NCI-H460 (cell line): ENCODE measurements around the gene CAMK1D. TPM values are rescaled to one million over a fixed set of nuclear protein-coding genes. Genes with fewer than 3 reads are reported as not detected.

Experiments
- DNase-seq: peaks from one replicate; pipeline ENCODE4 v3.0.0-alpha.2; 2016; ENCODE audit warnings: low read depth; ENCODE audit errors: extremely low read depth
- total RNA-seq: library from RNA; depleted of rRNA; stranded (reverse); fragments of >200 nt; shearing (Covaris generic); gene quantifications from 2 replicates; pipeline ENCODE4 v1.2.3, GENCODE V29; 2014

The CAMK1D gene
- total RNA-seq, 1 experiment from 2014 or later: 0.42 TPM

DNA sequence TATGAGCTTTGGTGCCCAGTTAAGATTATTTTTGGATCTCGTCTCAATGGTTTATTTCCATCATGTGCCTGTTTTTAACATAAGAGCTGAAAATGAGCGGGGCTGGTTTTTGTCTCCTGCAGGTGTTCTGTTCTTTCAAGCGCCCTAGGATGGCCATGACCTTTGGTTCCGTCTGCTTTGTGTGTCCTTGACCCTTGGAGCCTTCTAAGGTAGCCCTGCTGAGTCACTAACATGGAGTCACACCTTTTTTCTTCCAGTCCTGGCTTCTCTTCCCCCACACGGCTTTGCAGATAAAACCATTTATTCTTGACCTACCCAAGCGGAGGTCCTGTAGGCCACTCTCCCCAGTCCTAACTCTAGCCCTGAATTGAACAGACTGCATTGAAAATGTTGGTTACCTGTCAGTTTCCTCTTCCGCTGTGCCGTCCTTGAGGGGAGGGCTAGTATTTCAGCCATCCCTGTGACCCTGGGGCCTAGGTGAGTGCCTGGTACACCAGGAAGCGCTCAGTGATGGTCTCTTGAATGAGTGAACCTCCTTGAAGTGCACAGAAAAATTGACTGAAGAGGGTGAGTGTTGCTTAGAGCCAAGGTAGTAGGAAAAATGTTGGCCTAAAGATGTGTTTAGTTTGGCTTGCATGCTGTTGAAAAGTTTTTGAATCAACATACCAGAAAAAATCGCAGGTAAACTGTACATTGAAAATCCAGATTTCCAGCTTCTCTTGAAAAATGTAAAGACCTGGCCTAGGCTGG, 48.0 kb downstream of the CAMK1D start:
- DNase-seq: no peak

DNA sequence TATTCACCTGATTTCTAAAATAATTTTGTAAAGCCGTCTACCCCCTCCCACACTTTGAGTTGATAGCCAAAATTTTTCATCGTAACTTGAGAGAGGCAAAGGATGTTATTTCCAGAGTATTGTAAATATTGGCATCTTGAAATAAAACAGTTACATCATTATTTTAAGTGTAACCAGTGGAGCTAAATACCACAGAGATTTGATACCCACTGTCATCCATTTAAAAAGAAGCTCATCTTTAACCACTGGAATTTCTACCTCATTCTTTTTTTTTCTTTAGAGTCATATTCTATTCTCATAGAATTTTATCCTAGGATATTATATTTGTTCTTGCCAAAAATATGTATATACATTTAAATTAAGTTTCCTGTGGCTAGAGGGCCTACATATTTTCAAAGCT, 48.6 kb downstream of the CAMK1D start:
- DNase-seq: no peak

DNA sequence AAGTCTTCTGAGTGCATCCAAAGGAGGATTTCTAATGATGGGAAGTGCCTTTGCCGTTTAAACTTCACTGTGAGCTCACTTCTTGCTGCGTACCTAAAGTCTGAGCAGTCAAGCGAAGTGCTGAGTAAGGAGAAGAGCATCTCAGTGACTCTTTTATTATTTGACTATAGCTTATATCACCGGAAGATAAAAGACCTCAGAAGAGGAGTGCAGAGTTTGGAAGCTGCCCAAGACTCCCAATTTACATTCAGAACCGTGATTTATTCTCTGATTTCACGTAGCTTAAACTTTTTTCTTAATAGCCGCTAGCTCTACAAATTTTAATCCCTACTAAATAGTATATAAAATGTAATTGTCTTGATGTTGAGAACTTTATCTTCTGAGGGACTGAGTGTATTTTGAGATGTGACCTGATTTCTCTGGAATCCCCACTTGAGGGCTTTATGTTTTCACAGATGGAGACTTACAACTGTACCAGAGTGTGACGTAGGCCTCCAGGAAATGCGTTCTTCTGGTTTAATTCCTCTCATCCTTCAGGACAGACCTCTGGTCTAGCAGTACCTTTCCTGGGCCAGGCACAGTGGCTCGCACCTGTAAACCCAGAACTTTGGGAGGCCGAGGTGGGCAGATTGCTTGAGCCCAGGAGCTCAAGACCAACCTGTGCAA, 51.1 kb downstream of the CAMK1D start:
- DNase-seq: no peak

DNA sequence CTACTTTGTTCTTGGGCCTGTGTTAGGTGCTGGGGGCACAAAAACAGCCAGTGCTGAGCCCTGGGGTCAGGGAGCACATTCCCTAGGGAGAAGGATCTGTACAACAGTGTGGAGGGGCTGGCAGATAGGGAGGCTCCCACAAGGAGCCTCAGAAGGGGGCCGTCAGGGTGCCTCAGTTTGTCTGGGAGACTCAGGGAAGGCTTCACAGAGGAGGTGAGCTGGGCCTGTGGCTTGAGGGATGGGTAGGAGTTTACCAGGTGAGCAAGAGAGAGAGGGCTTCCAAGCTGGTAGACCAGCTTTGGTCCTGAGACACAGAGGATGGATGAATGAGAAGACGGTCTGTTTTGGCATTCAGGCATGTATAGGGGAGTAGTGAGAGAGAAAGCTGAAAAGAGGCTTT, 52.1 kb downstream of the CAMK1D start:
- DNase-seq: no peak

DNA sequence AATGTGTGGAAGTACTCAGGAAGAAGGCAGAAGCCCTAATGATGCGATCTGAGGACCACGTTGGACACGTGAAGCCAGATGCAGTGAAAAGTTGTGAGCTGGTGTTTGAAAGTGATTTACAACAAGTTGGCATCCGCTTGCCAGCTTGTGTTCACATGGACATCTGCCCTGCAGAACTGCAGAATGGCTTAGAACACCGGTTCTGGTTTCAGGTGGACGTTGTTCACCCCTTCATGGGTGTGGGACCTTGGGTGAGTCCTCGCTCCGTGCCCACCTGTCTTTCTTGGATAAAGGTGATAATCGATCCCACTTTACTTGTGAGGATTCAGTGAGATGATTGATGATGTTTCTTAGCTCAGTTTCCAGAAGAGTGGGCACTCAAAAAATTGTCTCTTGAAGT, 53.8 kb downstream of the CAMK1D start:
- no peak for DNase-seq

DNA sequence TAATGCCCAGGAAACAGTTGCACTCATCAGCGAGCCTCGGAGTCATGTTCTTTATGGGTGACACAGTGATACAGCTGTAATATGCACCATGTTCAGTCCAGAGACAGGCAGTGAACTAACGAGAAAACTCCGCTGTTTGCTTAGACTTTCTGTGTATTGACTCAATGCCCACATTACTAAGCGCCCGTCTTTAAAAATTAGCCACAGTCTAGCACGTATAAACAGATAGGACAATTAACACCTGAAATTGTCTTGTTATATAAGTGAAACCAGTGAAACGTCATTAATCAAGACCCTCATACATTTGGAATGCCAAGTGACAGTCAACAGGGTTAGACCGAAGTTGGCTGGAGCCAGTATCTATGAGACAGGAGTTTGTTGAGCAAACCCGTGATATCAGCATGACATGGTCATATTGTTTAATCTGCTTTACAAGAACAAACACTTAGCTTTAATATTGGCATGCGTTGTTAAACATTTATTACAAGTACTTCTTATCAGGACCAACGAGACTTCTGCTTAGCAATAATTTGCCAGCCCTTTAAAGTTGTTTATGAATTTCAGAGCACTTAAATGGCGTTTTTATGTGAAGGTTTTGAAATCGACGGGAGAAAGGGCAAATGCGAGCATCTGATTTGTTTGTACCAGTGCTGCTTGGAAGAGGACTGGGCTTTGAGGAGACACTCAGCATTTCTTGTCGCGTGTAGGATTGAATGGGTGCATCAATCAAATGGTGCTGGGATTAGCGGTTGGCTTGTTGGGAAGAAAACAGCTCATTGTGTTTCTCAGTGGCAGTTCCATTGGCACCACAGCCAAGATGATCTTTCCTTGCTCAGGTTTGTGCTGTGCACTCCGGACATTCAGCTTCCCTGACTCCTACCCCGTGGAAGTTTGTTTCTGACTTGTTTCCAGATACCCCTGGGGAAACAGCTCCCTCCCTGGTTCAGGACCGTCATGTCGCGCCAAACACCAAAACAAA, 56.3 kb downstream of the CAMK1D start:
- DNase-seq: no peak

DNA sequence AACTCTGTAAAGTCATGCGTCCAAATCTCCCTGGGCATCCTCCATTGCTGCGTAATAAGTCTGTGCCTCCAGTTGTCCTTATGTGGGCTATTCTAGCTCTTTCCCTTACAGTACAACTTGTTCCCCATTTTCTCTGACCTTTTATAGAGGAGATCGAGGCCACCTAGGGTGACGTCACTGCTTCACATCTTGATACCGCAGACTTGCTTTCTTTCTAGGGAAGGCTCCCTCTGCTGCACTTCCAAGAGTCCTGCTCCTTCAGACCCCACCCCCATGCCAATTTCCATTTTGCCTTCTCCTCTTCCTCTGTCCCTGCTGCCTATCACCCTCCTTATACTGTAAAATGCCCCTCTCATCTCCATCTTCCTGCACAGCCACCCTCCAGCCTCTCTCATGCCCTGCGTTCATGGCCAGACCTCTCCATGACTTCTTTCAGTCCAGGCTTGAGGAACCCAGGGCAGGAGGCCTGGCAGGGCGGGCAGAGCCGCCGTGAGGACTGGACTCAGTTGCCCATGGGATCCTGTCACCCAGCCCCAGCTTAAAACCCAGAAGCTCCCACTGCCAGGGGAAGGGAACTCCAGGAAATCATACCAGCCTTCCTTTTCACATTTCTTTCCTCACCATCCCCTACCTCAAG, 57.5 kb downstream of the CAMK1D start:
- DNase-seq: no peak

DNA sequence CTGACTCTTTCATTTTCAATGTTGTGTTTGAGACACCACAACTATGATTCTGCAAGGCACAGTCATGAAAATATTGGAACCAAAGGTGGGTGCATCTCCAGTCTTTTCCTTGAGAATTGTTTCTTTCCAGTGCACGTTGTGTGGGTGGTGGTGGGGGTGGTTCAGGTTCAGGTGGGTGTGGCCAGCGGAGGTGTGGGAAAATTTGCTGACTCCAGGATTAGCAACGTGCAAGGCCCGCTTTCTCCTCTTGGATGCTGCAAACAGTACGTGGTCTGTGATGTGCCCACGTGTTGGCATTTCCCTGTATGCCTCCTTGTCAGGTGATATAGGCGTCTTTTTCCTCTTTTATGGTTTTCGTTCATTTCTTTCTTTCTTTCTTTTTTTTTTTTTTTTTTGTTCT, 59.1 kb downstream of the CAMK1D start:
- no peak for DNase-seq

DNA sequence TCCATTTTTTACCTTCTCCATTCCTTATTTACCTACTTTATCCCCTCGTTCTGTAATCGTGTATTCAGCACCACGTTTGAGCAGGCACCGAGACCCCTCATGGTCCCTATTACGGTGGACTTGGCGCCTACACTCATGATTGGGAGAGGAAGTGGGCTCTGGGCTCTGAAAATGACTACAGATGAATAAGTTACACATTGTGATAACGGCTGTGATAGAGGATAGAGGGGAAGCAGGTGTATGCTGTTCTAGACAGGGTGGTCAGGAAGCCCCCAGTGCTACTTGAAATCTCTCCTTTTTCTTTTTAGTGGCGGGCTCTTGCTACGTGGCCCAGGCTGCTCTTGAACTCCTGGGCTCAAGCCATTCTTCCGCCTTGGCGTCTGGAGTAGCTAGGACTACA, 59.8 kb downstream of the CAMK1D start:
- DNase-seq: no peak

DNA sequence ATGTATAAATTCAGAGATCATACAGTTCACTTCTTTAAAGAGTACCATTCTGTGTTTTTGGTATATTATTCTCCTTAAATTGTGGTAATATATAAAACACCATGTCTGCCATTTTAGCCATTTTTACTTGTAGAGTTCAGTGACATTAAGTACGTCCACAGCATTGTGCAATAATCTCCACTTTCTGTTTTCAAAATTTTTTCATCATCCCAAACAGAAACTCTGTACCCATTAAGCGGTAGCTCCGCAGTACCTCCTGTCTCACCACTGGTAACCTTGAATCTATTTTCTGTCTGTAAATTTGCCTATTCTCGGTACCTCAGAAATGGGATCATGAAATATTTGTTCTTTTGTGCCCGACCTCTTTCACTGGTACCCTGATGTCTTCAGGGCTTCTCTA, 60.3 kb downstream of the CAMK1D start:
- DNase-seq: no peak

DNA sequence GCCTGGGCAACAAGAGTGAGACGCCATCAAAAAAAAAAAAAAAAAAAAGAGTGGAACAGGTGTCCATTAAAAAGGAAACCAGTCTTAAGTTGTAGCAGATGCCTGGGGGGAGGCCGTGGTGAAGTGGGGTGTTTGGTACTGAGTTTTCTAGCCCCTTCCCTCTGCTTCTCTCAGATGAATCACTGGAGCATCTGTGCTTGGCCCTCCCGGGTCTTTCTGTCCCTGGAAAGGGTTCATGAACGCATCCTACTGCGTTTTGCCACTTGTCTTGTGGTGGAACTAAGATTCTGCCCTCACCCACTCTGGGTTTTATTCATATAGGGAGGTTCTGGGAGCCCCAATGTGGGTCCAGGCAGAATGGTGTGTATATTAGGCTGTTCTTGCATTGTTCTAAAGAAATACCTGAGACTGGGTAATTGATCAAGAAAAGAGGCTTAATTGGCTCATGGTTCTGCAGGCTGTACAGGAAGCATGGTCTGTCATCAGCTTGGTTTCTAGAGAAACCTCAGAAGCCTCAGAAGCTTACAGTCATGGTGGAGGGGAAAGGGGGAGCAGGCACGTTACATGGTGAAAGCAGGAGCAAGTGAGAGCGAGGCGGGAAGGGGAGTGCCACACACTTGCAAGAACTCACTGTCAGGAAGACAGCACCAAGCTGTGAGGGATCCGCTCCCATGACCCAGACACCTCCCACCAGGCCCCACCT, 63.5 kb downstream of the CAMK1D start:
- DNase-seq: no peak

DNA sequence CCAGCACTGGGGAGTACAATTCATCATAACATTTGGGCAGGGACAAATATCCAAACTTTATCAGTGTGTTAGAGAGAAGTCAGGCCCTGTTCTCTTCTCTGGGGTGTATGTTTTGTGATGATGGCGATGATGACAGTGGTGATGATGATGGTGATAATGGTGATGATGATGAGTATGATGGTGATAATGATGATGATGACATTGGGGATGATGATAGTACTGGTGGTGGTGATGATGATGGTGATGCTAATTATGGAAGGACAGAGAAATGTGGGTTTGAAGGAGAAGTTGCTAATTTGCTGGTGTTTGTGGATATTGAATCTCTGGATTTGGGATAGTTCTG, 64.0 kb downstream of the CAMK1D start:
- DNase-seq: no peak

DNA sequence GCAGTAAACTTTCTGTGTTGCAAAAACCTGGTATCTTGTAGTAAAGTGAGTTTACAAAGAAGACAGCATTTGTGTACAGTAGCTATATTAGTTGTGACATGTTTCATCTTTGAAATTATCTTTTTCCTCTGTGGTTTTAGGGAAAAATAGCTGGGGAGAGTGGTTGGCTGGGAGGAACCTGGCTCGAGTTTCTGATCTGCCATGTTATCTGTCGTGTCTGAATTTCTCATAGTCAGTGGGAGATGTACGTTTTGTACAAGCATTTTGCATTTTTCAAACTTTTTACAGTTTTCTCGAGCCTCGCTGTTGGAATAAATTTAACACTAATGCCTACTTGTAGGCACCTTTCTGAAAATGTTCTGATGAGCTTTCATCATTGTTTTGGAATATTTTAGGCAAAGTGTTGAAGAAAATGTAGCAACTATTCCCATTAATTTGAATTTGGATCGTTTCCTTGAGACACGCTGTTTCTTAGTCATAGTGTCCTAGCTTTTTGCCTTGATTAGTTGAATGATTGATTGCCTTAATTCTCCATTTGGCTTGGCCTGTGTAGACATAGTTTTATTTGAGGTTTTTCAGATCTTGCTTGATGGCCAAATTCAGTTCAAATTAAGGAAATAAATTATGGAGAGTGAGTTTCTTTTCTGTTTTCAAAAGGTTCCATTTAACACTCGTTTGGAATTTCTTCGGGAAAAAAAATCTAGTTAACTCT, 65.1 kb downstream of the CAMK1D start:
- no peak for DNase-seq

DNA sequence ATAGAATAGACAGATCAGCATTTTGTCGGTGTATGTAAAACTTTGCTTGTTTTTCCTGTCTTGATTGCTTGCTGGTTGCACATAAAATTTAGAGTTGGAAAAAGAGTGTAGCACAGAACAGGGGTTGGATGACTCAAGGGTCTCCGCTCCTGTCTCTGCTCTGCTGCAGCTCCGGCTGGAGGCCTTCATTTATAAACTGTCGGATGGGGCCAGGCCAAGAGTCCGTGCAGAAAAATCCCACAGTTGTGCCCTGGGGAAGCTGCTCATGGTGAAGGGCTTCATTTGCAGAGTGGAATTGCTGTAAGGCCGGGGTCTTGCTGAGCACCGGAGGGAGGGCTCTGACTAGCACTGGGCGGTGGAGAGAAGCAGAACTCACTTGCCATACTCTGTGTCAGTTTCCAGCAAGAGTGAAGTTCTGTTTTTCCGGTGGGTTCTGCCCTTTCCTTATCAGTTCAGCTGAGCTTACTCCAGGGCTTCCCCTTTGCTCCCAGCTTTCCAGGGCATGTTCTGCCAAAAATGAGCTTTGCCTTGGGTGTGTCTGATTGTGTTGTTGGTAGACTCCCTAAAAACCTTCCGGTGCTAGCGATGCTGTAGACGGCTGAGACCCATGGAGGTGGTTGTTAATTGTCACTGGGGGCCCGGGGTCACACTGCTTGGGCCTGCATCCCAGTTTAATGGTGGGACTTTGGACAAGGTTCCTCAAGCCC, 67.2 kb downstream of the CAMK1D start:
- DNase-seq: no peak

DNA sequence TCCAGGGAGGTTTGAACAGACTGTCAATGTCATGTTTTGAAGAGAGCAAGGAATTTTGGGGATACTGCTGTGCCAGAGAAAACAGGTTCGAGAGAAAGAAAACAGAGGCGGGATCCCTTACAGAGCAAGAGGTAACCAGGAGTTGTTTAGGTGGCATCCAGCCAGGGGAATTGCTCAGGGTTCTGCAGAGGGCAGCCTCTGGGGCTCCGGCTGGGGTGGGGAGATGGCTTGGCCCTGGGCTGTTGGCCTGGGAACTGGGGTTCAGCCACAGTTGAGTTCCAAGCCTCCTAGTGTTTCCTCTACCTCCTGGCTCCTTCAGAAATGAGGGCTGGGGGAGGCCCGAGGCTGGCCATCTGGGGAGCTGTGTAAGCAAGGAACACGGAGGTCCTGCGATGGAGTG, 68.0 kb downstream of the CAMK1D start:
- no peak for DNase-seq

DNA sequence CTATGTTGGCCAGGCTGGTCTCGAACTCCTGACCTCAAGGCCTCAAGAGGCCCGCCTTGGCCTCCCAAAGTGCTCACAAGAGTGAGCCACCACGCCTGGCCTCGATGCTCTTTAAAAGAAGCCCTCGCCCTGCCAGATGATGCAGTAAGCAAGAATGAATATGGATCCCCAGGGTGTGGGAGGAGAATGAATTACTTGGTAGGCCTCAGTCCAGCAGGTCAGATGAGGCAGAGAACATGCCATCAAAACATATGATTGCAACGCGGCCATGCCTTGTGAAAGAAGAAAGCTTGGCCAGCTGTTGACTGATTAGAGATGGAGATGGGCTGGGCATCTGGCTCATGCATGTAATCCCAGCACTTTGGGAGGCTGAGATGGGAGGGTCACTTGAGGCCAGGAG, 68.7 kb downstream of the CAMK1D start:
- DNase-seq: no peak

DNA sequence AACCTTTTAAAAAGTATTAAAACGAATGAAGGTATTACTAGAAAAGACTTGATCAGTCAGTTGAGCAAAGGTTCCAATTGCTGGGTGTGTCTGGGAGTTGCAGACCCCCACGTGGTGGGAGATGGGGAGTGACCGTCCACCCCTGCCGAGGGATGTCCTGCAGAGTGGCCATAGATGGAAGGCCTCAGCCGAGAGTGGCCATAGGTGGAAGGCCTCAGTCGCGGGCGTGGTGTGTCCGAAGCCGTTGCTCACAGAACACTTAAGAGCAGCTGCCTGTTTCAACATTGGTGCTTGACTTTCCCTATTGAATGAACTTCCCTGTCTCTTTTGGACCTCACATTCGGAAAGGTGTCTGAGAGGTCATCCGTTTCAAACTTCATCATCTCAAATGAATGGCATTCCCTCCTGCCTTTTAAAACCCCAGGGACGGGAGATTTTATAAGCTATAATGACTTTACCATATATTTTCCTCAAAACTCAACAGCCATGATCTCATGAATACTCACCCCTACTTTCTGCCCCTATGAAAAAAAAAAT, 69.4 kb downstream of the CAMK1D start:
- no peak for DNase-seq

DNA sequence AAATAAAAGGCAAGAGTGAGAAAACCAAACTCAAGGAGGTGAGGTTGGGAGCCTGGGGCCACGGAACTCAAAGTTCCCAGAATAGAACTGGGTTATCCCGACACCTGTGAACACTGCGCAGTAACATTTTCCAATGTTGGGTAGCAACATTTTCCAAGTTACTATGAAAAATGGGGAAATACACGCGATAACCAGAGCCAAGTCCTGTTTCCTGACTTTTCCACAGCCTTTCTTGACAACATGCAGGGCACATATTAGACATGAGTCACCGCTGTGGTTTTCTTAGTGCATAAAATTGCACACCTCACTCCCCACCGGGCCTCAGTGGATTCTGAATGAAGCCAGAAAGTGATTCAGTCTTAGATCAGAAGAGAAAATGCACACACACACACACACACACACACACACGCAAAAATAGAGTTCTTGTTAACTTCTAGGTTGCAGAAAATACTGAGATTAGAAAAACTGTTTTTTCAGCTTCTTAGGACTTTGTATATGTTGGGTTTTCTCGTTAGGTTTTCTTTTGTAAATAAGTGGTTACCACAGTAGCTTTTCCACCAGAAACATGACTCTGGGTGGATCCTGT, 70.0 kb downstream of the CAMK1D start:
- no peak for DNase-seq
